B cell (primary cell): ENCODE data around the gene VSTM5. TPM values are rescaled to one million over a fixed set of nuclear protein-coding genes. Genes with fewer than 3 reads are reported as not detected.

ENCODE experiments used
- ATAC-seq: fragments of 200-7000 bp; cut with Tn5 transposase; one replicate; pipeline ENCODE4 v1.10.0; 2021; ENCODE audit warnings: low read depth, mild to moderate bottlenecking, moderate number of reproducible peaks, moderate library complexity
- CTCF ChIA-PET: fragments of 350-600 bp; sonication (Branson Sonifier 250); formaldehyde crosslinking; loops from one replicate; lab custom pipeline; 2021; ENCODE audit warnings: antibody characterized with exemption, inconsistent platforms; lab: Charles Lee
- POLR2A ChIA-PET: fragments of 350-600 bp; sonication (Branson Sonifier 250); formaldehyde crosslinking; loops from one replicate; lab custom pipeline; 2021; ENCODE audit warnings: antibody characterized with exemption; lab: Charles Lee
- DNase-seq: peaks from one replicate; pipeline ENCODE4 v3.0.0; 2013
- H2AFZ ChIP-seq: 2 replicates; pipeline ENCODE4 v1.6.1; 2012; ENCODE audit warnings: mild to moderate bottlenecking, low read depth, low read length; ENCODE audit not compliant: insufficient read depth, poor library complexity, severe bottlenecking
- H3K27ac ChIP-seq, 2 donors: 1 replicate in 1 of 2; 2 replicates in 1 of 2; pipeline ENCODE4 v1.5.1; 2012 to 2013; ENCODE audit warnings: low read length in 2 of 2, mild to moderate bottlenecking in 2 of 2, moderate library complexity in 1 of 2
- H3K27me3 ChIP-seq, 4 experiments: fragments of 200-600 bp in 1 of 4; sonication (generic) in 1 of 4; replicated peaks in 1 of 4; 1 replicate in 2 of 4; 2 replicates in 2 of 4; pipeline versions ENCODE4 v1.6.1 to v1.7.0; 2013 to 2016; ENCODE audit warnings: low read length in 3 of 4, mild to moderate bottlenecking in 2 of 4, mixed read lengths in 1 of 4, moderate library complexity in 1 of 4; ENCODE audit not compliant: insufficient read depth in 4 of 4, control insufficient read depth in 3 of 4; ENCODE audit errors: control extremely low read depth in 1 of 4
- H3K36me3 ChIP-seq, 2 experiments: replicated peaks in 1 of 2; 1 replicate in 1 of 2; 2 replicates in 1 of 2; pipeline versions ENCODE4 v1.6.1 to v1.7.1; 2013; ENCODE audit warnings: low read length in 1 of 2; ENCODE audit not compliant: insufficient read depth in 2 of 2, control insufficient read depth in 1 of 2; ENCODE audit errors: control extremely low read depth in 1 of 2, extremely low read depth in 1 of 2
- H3K4me1 ChIP-seq, 2 donors: fragments of 200-600 bp in 1 of 2; sonication (generic) in 1 of 2; 1 replicate in 1 of 2; 2 replicates in 1 of 2; pipeline versions ENCODE4 v1.5.1 to v1.6.1; 2013 to 2017; ENCODE audit warnings: low read length in 2 of 2; ENCODE audit not compliant: control insufficient read depth in 2 of 2, insufficient read depth in 2 of 2
- H3K4me2 ChIP-seq: replicated peaks from 2 replicates; pipeline ENCODE3; 2012; ENCODE audit warnings: mild to moderate bottlenecking, low read depth, low read length; ENCODE audit not compliant: poor library complexity, severe bottlenecking
- H3K4me3 ChIP-seq, 5 experiments: fragments of 200-600 bp in 1 of 5; sonication (generic) in 1 of 5; 1 replicate in 3 of 5; 2 replicates in 2 of 5; pipeline versions ENCODE4 v1.5.1 to v1.7.0; 2011 to 2016; ENCODE audit warnings: low read length in 4 of 5, mild to moderate bottlenecking in 4 of 5, low read depth in 2 of 5, control low read depth in 1 of 5, moderate library complexity in 1 of 5; ENCODE audit not compliant: insufficient read depth in 1 of 5; ENCODE audit errors: control extremely low read depth in 1 of 5, extremely low read depth in 1 of 5
- H3K79me2 ChIP-seq: fragments of 200-600 bp; sonication (generic); one replicate; pipeline ENCODE4 v1.6.0; 2016; ENCODE audit warnings: low read length; ENCODE audit not compliant: control insufficient read depth, insufficient read depth
- H3K9ac ChIP-seq: fragments of 200-600 bp; sonication (generic); 2 replicates; pipeline ENCODE4 v1.6.1; 2017; ENCODE audit warnings: mild to moderate bottlenecking, low read length, moderate library complexity
- H3K9me3 ChIP-seq, 3 donors: one replicate each; pipeline versions ENCODE4 v1.6.1 to v1.7.1; 2013; ENCODE audit warnings: low read length in 2 of 3; ENCODE audit not compliant: control insufficient read depth in 2 of 3, insufficient read depth in 1 of 3; ENCODE audit errors: control extremely low read depth in 1 of 3
- H4K20me1 ChIP-seq: 2 replicates; pipeline ENCODE4 v1.6.0; 2012; ENCODE audit warnings: mild to moderate bottlenecking, low read length; ENCODE audit not compliant: insufficient read depth, control insufficient read depth, poor library complexity, severe bottlenecking
- H3K27ac Mint-ChIP-seq: one replicate; pipeline ENCODE4 v1.8.0; 2021; ENCODE audit warnings: mixed read lengths
- H3K27me3 Mint-ChIP-seq: one replicate; pipeline ENCODE4 v1.8.0; 2021; ENCODE audit warnings: mixed read lengths
- H3K4me1 Mint-ChIP-seq: one replicate; pipeline ENCODE4 v1.8.0; 2021; ENCODE audit warnings: mixed read lengths
- H3K4me3 Mint-ChIP-seq: one replicate; pipeline ENCODE4 v1.8.0; 2021; ENCODE audit warnings: mixed read lengths
- H3K9me3 Mint-ChIP-seq: one replicate; pipeline ENCODE4 v1.8.0; 2022; ENCODE audit warnings: mixed read lengths; ENCODE audit not compliant: insufficient read depth
- EZH2 ChIP-seq: IDR thresholded peaks from 2 replicates; pipeline ENCODE4 v1.6.1; 2012; ENCODE audit warnings: borderline replicate concordance, low read depth, mild to moderate bottlenecking, moderate library complexity, low read length; ENCODE audit not compliant: insufficient read depth, poor library complexity, severe bottlenecking
- WGBS: methylation state at CpG from one replicate; pipeline ENCODE4 v1.1.5; 2013; ENCODE audit warnings: missing lambda C conversion rate; ENCODE audit not compliant: insufficient coverage; 5-methylcytosine and 5-hydroxymethylcytosine counted together
- intact Hi-C: fragments of 100-400 bp; cut with micrococcal nuclease; formaldehyde crosslinking; loops from one replicate; pipeline ENCODE4 v1.10.0; 2022
- polyA plus RNA-seq: library from polyadenylated mRNA; depleted of rRNA; stranded (reverse); fragments of >200 nt; gene quantifications from 2 replicates; pipeline ENCODE4 v1.2.3, GENCODE V29; 2012
- total RNA-seq, 2 donors: library from RNA; stranded (reverse); fragments of 120-200 nt in 1 of 2; gene quantifications; 1 replicate in 1 of 2; 2 replicates in 1 of 2; pipeline versions ENCODE4 v1.2.3 to v1.2.4, GENCODE V29; 2013 to 2022
- TF ChIP-seq, protein P1 (sequence below): fragments of 200-600 bp; IDR thresholded peaks from one replicate; pipeline ENCODE4 v1.8.0; 2022; ENCODE audit warnings: antibody characterized with exemption, mild to moderate bottlenecking

Gene VSTM5
- total and polyA plus RNA-seq, 2 donors (not counting 1 experiment from before 2014, with no cell fraction given) = not detected

- Histone ChIP-seq H3K4me2 (no peak overlapping the region), H2AFZ (no peak overlapping the region), H3K79me2 (peaks cover 35% of the 10 kb centered on the region), H3K9me3 (no peaks in the 10 kb centered on the region), H3K4me1 (peaks cover 5 to 6% of the 10 kb centered on the region in 2 donors), H3K36me3 (peaks cover 0 to 82% of the 10 kb centered on the region in 2 experiments), H3K27ac (no peak overlapping the region), H4K20me1 (peaks cover 50% of the 10 kb centered on the region), H3K27me3 (no peaks in the 10 kb centered on the region), H3K4me3 (no peak overlapping the region), H3K9ac (no peak overlapping the region)
- intact Hi-C loops = no loop called here
- Mint-ChIP-seq H3K27ac (no peak overlapping the region), H3K9me3 (no peaks in the 10 kb centered on the region), H3K4me1 (peaks cover 15% of the 10 kb centered on the region), H3K27me3 (no peaks in the 10 kb centered on the region), H3K4me3 (no peak overlapping the region)
- TF ChIP-seq, protein P1, sequence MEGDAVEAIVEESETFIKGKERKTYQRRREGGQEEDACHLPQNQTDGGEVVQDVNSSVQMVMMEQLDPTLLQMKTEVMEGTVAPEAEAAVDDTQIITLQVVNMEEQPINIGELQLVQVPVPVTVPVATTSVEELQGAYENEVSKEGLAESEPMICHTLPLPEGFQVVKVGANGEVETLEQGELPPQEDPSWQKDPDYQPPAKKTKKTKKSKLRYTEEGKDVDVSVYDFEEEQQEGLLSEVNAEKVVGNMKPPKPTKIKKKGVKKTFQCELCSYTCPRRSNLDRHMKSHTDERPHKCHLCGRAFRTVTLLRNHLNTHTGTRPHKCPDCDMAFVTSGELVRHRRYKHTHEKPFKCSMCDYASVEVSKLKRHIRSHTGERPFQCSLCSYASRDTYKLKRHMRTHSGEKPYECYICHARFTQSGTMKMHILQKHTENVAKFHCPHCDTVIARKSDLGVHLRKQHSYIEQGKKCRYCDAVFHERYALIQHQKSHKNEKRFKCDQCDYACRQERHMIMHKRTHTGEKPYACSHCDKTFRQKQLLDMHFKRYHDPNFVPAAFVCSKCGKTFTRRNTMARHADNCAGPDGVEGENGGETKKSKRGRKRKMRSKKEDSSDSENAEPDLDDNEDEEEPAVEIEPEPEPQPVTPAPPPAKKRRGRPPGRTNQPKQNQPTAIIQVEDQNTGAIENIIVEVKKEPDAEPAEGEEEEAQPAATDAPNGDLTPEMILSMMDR = no peak
- no peak for TF ChIP-seq EZH2
- CTCF ChIA-PET = interaction anchor here (0.7 kb wide), 1 partner anchor 118 kb away, joined by 3 read pairs; no protein-coding TSS in a partner anchor
- POLR2A ChIA-PET = no interaction called here
- ATAC-seq (no peak), DNase-seq (no peak)
- WGBS = 93% methylated on average over 4 of the region's 5 CpGs
Measured at GRCh38 chr11:93791493-93791892, 58.9 kb downstream of the VSTM5 start.

DNA sequence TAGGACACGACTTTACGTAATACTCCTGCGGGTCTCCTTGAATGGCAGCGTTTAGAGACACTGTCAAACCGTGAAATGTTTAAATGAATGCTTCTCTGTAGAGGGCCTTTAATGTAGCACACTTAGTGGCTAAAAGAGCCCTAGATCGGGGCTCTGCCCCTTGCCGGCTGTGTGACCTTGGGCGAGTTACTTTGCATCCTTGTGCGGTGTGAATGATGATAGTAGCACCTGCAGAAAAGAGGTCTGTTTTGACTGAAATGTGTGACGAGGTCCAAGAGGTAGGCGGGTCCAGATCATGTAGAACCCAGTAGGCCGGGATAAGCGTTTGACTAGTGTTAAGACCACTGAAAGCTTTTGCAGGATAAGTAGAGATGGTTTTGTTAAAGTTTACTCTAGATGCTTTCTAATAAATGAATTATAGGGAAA is 65.5 kb downstream of the VSTM5 start:
- CTCF ChIA-PET = interaction anchor here (0.5 to 1.6 kb wide), 3 partner anchors 43 to 132 kb away, joined by 3 to 4 read pairs (median 4); partner anchors contain the start of genes C11orf54 and CEP295
- Mint-ChIP-seq H3K4me3 (peak overlapping the region; percentile 97), H3K27ac (peak overlapping the region; percentile 92), H3K4me1 (peaks cover 40% of the 10 kb centered on the region), H3K27me3 (no peaks in the 10 kb centered on the region), H3K9me3 (no peaks in the 10 kb centered on the region)
- Histone ChIP-seq H3K4me1 (peaks cover 26 to 29% of the 10 kb centered on the region in 2 donors), H3K9ac (peak overlapping the region; percentile 81), H3K79me2 (peaks cover 62% of the 10 kb centered on the region), H3K27ac (peak overlapping the region; percentile 82 to 91), H3K4me2 (peak overlapping the region; percentile 85), H2AFZ (peak overlapping the region; percentile 87), H3K4me3 (peak overlapping the region; percentile 71 to 99 (median 85)), H3K36me3 (peaks cover 0 to 23% of the 10 kb centered on the region in 2 experiments), H3K9me3 (no peaks in the 10 kb centered on the region), H3K27me3 (no peaks in the 10 kb centered on the region), H4K20me1 (peaks cover 57% of the 10 kb centered on the region)
- ATAC-seq (no peak), DNase-seq (no peak)
- POLR2A ChIA-PET = no interaction called here
- WGBS = under 1% methylated on average over 13 of the region's 13 CpGs
- intact Hi-C loops = loop anchor here (1.0 to 10.0 kb wide), 6 partner anchors 44 to 708 kb away; partner anchors contain the start of genes ANKRD49, C11orf54, CEP295 and MRE11
- TF ChIP-seq EZH2 = no peak
- TF ChIP-seq, protein P1 = peak; percentile 5
